ENCODE measurements around the gene MYT1.
"Not testable (repeated sequence)": the region's sequence is repeated elsewhere in the genome, so short reads cannot be mapped to it uniquely, and the experiment has no call there.

MYT1 gene

GRCh38 chr20:64230461-64231145 lies 66.4 kb downstream of the MYT1 start:
- DNase-seq (ENCODE audit: insufficient read length, low spot score) (no peak), FAIRE-seq (no peak)
- TF ChIP-seq POLR2A (IDR thresholded peaks at IDR 0.05; ENCODE audit: low read depth, low read length), result no peak

GRCh38 chr20:64231621-64232550 lies 67.6 kb downstream of the MYT1 start:
- DNase-seq (ENCODE audit: insufficient read length, low spot score) (no peak), FAIRE-seq (no peak)
- TF ChIP-seq POLR2A (IDR thresholded peaks at IDR 0.05; ENCODE audit: low read depth, low read length), result no peak

GRCh38 chr20:64232794-64233193 lies 68.5 kb downstream of the MYT1 start:
- TF ChIP-seq POLR2A (IDR thresholded peaks at IDR 0.05; ENCODE audit: low read depth, low read length), result no peak
- FAIRE-seq, result no peak
- DNase-seq (ENCODE audit: insufficient read length, low spot score), result no peak

GRCh38 chr20:64233725-64234124 lies 69.5 kb downstream of the MYT1 start:
- FAIRE-seq, result no peak
- no peak for TF ChIP-seq POLR2A (IDR thresholded peaks at IDR 0.05; ENCODE audit: low read depth, low read length)
- no peak for DNase-seq (ENCODE audit: insufficient read length, low spot score)

GRCh38 chr20:64234291-64234791 lies 70.1 kb downstream of the MYT1 start:
- FAIRE-seq (no peak), DNase-seq (ENCODE audit: insufficient read length, low spot score) (no peak)
- no peak for TF ChIP-seq POLR2A (IDR thresholded peaks at IDR 0.05; ENCODE audit: low read depth, low read length)

GRCh38 chr20:64234921-64235565 lies 70.8 kb downstream of the MYT1 start:
- DNase-seq (ENCODE audit: insufficient read length, low spot score); FAIRE-seq: not testable (repeated sequence)

- no peak for TF ChIP-seq POLR2A (IDR thresholded peaks at IDR 0.05; ENCODE audit: low read depth, low read length)
- DNase-seq (ENCODE audit: insufficient read length, low spot score) (no peak), FAIRE-seq (no peak)
Measured at GRCh38 chr20:64236137-64237088, 72.2 kb downstream of the MYT1 start.

GRCh38 chr20:64237316-64237715 lies 73.1 kb downstream of the MYT1 start:
- no peak for DNase-seq (ENCODE audit: insufficient read length, low spot score)
- no peak for TF ChIP-seq POLR2A (IDR thresholded peaks at IDR 0.05; ENCODE audit: low read depth, low read length)
- FAIRE-seq, result no peak

- FAIRE-seq, result no peak
- no peak for DNase-seq (ENCODE audit: insufficient read length, low spot score)
- no peak for TF ChIP-seq POLR2A (IDR thresholded peaks at IDR 0.05; ENCODE audit: low read depth, low read length)
Measured at GRCh38 chr20:64238115-64238825, 74.0 kb downstream of the MYT1 start.

GRCh38 chr20:64238851-64239387 lies 74.7 kb downstream of the MYT1 start:
- no peak for TF ChIP-seq POLR2A (IDR thresholded peaks at IDR 0.05; ENCODE audit: low read depth, low read length)
- no peak for DNase-seq (ENCODE audit: insufficient read length, low spot score)
- FAIRE-seq, result no peak

- no peak for DNase-seq (ENCODE audit: insufficient read length, low spot score)
- TF ChIP-seq POLR2A (IDR thresholded peaks at IDR 0.05; ENCODE audit: low read depth, low read length), result no peak
- no peak for FAIRE-seq
Measured at GRCh38 chr20:64239449-64240242, 75.4 kb downstream of the MYT1 start.

Measured in H54 (cell line).